Measurements from ENCODE around the gene PGLYRP2.

Gene PGLYRP2

DNA sequence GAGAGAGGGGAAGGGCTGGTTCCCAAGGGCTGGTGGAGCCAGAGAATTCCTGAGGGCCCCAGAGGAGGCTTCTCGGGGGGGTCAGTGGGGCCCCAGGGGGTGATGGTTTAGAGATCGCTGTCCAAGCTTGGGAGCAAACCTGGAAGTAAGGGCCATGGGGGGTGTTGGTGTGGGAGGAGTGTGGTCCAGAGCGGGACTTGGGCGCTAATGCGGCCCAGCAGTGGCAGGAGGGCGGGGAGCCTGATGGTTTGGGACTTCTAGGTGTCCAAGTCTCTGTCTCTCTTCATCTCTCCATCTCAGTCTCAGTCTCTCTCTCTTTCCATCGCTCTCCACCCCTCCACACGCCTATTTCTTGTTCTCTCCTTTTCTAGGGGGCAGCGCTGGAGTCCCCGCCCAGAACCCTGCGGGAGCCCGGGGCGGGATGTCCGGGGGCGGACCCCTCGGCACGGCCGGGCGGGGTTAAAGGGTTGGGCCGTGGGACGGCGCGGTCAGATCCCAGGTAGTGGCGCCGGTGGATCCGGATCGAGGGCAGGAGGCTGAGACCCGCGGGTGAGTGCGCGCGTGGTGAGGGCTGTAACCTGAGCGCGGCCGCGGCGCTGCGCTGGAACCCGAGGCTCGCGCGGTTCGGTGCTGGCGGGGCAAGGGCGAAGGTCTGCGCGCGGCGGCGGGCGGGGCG is 28.9 kb upstream of the PGLYRP2 start, which contains the start of gene CYP4F22:
Gene CYP4F22, plus strand, starts transcription at position 491 of the 676 bp plus-strand sequence. CDS start 16,812 bp downstream, outside the sequence.
- Histone ChIP-seq H3K4me1 (ENCODE audit: control insufficient read depth in 1 of 2, insufficient read depth in 2 of 2, low read length in 2 of 2) (no peaks in the 10 kb centered on the region), H3K36me3 (ENCODE audit: control insufficient read depth in 1 of 2, insufficient read depth in 2 of 2, low read length in 2 of 2) (no peaks in the 10 kb centered on the region), H3K4me3 (ENCODE audit: low read depth in 1 of 2, low read length in 2 of 2) (no peak within 1 kb of the TSS), H3K27ac (ENCODE audit: low read depth, low read length) (no peak within 1 kb of the TSS), H3K9me3 (ENCODE audit: control insufficient read depth in 1 of 2, low read length in 2 of 2) (no peaks in the 10 kb centered on the region), H3K27me3 (ENCODE audit: control insufficient read depth in 1 of 2, insufficient read depth in 2 of 2, low read length in 2 of 2) (peaks cover 28 to 32% of the 10 kb centered on the region in 2 donors), H3K9ac (ENCODE audit: low read depth in 1 of 2, low read length in 2 of 2) (no peak within 1 kb of the TSS)

DNA sequence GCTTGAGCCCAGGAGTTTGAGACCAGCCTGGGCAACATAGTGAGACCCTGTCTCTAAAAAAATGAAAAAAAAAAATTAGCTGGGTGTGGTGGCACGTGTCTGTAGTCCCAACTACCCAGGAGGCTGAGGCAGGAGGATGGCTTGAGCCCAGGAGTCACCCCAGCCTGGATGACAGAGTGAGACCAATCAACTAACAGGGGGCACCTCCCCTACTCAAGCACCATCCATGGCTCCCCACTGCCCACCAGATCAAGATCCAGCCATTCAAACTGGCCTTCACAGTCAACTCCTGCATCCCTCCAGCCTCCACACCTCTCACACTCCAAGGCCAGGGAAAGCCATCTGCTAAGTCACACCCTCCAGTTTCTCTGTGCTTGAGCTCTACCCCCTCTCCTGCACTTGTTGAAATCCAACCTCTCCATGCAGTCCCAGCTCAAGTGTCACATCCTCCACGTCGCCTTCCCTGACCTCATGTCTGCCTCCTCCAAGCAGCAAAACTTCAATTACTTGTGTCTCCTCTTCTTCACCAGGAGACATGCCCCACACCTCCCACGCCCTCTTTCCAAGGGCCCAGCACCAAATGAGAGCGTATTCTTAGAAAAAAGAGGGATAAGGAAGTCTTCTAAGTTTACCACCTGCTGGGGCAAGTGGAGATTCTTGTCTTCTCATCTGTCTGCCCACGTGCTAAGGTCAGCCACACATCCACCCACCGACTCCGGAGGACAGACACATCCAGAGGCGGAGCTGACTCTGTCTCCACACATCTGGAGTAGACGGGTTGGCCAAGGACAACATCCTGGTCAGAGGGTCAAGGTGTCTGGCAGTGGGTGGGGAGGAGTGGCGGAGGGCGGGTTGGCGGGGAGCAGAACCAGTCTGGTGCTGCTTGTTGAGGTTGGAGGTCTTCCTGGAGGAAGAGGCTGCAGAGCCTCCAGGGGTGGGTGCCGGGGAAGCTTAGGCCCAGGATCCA is 28.1 kb upstream of the PGLYRP2 start:
- Histone ChIP-seq H3K27me3 (ENCODE audit: control insufficient read depth in 1 of 2, insufficient read depth in 2 of 2, low read length in 2 of 2) (peaks cover 28 to 32% of the 10 kb centered on the region in 2 donors), H3K9me3 (ENCODE audit: control insufficient read depth in 1 of 2, low read length in 2 of 2) (no peaks in the 10 kb centered on the region), H3K36me3 (ENCODE audit: control insufficient read depth in 1 of 2, insufficient read depth in 2 of 2, low read length in 2 of 2) (no peaks in the 10 kb centered on the region), H3K4me1 (ENCODE audit: control insufficient read depth in 1 of 2, insufficient read depth in 2 of 2, low read length in 2 of 2) (no peaks in the 10 kb centered on the region), H3K27ac (ENCODE audit: low read depth, low read length) (no peak overlapping the region), H3K9ac (ENCODE audit: low read depth in 1 of 2, low read length in 2 of 2) (no peak overlapping the region), H3K4me3 (ENCODE audit: low read depth in 1 of 2, low read length in 2 of 2) (no peak overlapping the region)

DNA sequence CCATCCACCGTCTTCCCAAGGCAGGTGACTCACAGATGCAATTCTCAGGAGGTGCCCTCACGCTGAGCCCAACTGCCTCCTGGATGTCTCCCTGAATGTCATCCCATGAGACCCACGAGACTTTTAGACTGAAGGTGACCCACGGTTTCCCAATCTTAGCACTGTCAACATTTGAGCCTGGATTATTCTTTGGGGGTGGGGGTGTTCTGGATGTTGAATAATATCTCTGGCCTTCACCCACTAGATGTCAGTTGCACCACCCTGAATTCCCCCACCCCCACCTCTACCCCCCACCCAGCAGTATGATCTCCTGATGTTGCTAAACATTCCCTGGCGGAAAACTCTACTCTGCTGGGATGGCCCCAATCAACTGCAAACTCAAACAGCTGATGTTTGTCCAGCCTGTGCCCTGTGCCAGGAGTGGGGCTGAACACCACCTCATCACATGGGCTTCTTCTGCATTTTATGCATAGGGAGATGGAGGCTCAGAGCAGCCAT is 26.8 kb upstream of the PGLYRP2 start:
- peaks cover 27 to 28% of the 10 kb centered on the region in 2 donors for H3K27me3 ChIP-seq (ENCODE audit: control insufficient read depth in 1 of 2, insufficient read depth in 2 of 2, low read length in 2 of 2)
- H3K9ac ChIP-seq (ENCODE audit: low read depth in 1 of 2, low read length in 2 of 2), result no peak overlapping the region
- no peak overlapping the region for H3K4me3 ChIP-seq (ENCODE audit: low read depth in 1 of 2, low read length in 2 of 2)
- H3K4me1 ChIP-seq (ENCODE audit: control insufficient read depth in 1 of 2, insufficient read depth in 2 of 2, low read length in 2 of 2), result no peaks in the 10 kb centered on the region
- no peak overlapping the region for H3K27ac ChIP-seq (ENCODE audit: low read depth, low read length)
- no peaks in the 10 kb centered on the region for H3K9me3 ChIP-seq (ENCODE audit: control insufficient read depth in 1 of 2, low read length in 2 of 2)
- no peaks in the 10 kb centered on the region for H3K36me3 ChIP-seq (ENCODE audit: control insufficient read depth in 1 of 2, insufficient read depth in 2 of 2, low read length in 2 of 2)

DNA sequence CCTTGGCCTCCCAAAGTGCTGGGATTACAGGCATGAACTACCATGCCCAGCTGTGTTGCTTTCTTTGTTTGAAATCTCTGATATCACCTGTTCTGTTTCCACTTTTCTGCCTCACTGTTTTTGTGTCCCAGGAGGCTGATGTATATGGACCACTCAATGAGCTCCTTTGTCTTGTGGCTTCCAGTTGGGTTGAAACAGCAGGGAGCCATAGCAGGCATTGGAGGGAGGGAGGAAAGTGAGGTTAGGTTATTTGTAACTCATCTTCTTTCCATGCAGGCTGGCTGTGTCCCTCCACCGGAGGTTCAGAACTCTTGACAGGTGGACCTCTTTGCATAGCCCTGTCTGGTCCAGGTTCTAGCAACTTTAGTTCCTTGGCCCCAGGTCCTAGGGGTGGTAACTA is 23.0 kb upstream of the PGLYRP2 start:
- H3K9me3 ChIP-seq (ENCODE audit: control insufficient read depth in 1 of 2, low read length in 2 of 2), result no peaks in the 10 kb centered on the region
- H3K9ac ChIP-seq (ENCODE audit: low read depth in 1 of 2, low read length in 2 of 2), result no peak overlapping the region
- H3K36me3 ChIP-seq (ENCODE audit: control insufficient read depth in 1 of 2, insufficient read depth in 2 of 2, low read length in 2 of 2), result no peaks in the 10 kb centered on the region
- H3K4me1 ChIP-seq (ENCODE audit: control insufficient read depth in 1 of 2, insufficient read depth in 2 of 2, low read length in 2 of 2), result no peaks in the 10 kb centered on the region
- H3K27ac ChIP-seq (ENCODE audit: low read depth, low read length), result no peak overlapping the region
- no peak overlapping the region for H3K4me3 ChIP-seq (ENCODE audit: low read depth in 1 of 2, low read length in 2 of 2)
- peaks cover 2 to 10% of the 10 kb centered on the region in 2 donors for H3K27me3 ChIP-seq (ENCODE audit: control insufficient read depth in 1 of 2, insufficient read depth in 2 of 2, low read length in 2 of 2)

DNA sequence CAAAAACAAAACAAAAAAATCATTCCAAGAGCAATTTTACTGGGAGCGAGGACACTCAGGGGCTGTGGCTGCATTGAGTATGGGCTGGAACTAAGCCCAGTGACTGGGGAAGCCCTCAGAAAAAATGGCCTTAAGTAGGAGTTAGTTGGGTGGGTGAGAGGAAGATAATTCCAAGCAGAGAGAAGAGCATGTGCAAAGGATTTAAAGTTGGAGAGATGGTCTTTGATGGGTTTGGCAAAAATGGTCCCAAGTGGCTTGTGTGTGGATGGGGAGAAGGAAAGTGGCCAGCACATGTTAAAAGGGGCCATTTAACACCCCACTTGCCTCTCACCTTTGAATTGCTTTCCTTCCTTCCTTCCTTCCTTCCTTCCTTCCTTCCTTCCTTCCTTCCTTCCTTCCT is 22.3 kb upstream of the PGLYRP2 start:
- no peak overlapping the region for H3K9ac ChIP-seq (ENCODE audit: low read depth in 1 of 2, low read length in 2 of 2)
- H3K4me1 ChIP-seq (ENCODE audit: control insufficient read depth in 1 of 2, insufficient read depth in 2 of 2, low read length in 2 of 2), result no peaks in the 10 kb centered on the region
- no peaks in the 10 kb centered on the region for H3K9me3 ChIP-seq (ENCODE audit: control insufficient read depth in 1 of 2, low read length in 2 of 2)
- H3K36me3 ChIP-seq (ENCODE audit: control insufficient read depth in 1 of 2, insufficient read depth in 2 of 2, low read length in 2 of 2), result no peaks in the 10 kb centered on the region
- no peak overlapping the region for H3K27ac ChIP-seq (ENCODE audit: low read depth, low read length)
- H3K27me3 ChIP-seq (ENCODE audit: control insufficient read depth in 1 of 2, insufficient read depth in 2 of 2, low read length in 2 of 2), result peaks cover 0 to 7% of the 10 kb centered on the region in 2 donors
- no peak overlapping the region for H3K4me3 ChIP-seq (ENCODE audit: low read depth in 1 of 2, low read length in 2 of 2)

DNA sequence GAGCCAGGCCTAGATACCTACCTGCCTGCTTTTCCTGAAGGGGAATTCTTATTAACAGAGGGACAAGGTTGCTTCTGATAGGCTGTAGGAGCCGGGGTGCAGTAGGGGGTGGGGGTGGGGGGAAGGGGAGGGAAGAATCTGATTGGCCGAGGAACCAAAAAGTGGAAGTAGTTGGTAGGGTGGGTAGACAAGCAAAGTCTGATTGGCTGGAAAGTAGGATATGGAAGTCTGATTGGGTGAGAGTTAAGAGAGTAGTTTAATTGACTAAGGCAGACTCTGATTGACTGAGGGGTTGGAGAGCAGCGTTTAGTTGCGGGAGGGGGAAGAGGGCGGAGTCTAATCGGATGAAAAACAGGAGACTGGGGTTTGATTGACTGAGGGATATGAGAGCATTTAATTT is 19.6 kb upstream of the PGLYRP2 start:
- no peak overlapping the region for H3K9ac ChIP-seq (ENCODE audit: low read depth in 1 of 2, low read length in 2 of 2)
- H3K36me3 ChIP-seq (ENCODE audit: control insufficient read depth in 1 of 2, insufficient read depth in 2 of 2, low read length in 2 of 2), result no peaks in the 10 kb centered on the region
- no peak overlapping the region for H3K27ac ChIP-seq (ENCODE audit: low read depth, low read length)
- H3K4me1 ChIP-seq (ENCODE audit: control insufficient read depth in 1 of 2, insufficient read depth in 2 of 2, low read length in 2 of 2), result no peaks in the 10 kb centered on the region
- no peaks in the 10 kb centered on the region for H3K9me3 ChIP-seq (ENCODE audit: control insufficient read depth in 1 of 2, low read length in 2 of 2)
- no peaks in the 10 kb centered on the region for H3K27me3 ChIP-seq (ENCODE audit: control insufficient read depth in 1 of 2, insufficient read depth in 2 of 2, low read length in 2 of 2)
- H3K4me3 ChIP-seq (ENCODE audit: low read depth in 1 of 2, low read length in 2 of 2), result no peak overlapping the region

DNA sequence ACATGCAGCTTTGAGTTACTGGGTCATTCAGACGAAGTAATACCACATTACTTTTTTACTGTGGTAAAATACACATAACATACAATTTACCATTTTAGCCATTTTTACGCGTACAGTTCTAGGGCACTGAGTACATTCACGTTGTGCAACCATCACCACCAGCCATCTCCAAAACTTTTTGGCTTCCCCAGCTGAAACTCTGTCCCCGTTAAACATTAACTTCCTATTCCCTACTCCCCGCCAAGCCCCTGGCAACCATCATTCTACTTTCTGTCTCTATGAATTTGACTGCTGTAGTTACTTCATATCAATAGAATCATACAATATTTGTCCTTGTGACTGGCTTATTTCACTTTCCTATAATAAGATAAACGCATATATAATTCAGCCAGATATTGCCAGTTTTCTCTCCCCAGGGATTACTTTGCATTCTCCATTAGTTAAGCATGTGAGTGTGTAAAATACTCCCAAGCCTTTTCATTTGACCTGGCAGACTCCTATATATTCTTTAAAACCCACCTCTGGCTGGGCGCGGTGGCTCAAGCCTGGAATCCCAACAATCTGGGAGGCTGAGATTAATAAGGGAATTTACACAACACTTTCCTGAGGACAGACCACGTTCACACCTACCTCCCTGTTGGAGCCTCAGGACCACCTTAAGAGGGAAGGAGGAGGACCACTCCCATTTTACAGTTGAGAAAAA is 19.0 kb upstream of the PGLYRP2 start:
- Histone ChIP-seq H3K4me1 (ENCODE audit: control insufficient read depth in 1 of 2, insufficient read depth in 2 of 2, low read length in 2 of 2) (no peaks in the 10 kb centered on the region), H3K4me3 (ENCODE audit: low read depth in 1 of 2, low read length in 2 of 2) (no peak overlapping the region), H3K27ac (ENCODE audit: low read depth, low read length) (no peak overlapping the region), H3K27me3 (ENCODE audit: control insufficient read depth in 1 of 2, insufficient read depth in 2 of 2, low read length in 2 of 2) (no peaks in the 10 kb centered on the region), H3K9ac (ENCODE audit: low read depth in 1 of 2, low read length in 2 of 2) (no peak overlapping the region), H3K36me3 (ENCODE audit: control insufficient read depth in 1 of 2, insufficient read depth in 2 of 2, low read length in 2 of 2) (no peaks in the 10 kb centered on the region), H3K9me3 (ENCODE audit: control insufficient read depth in 1 of 2, low read length in 2 of 2) (no peaks in the 10 kb centered on the region)

DNA sequence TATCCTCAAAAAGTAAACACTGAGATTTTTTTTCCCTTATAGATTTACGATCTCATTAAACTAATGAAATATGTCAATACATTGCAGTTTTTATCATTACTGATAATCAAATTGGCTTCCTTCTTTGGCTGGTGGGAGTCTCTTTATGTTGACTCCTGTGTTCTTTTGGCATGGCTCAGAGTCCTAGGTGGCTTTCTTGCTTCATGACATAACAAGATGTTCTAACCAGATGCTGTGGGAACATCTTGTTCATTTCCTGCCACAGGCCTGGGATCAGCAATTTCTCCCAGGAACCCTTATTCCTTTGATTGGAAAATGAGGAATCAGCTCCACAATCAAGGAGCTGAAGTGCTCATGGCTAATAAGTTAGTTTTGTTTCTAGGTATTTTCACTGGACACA is 15.8 kb upstream of the PGLYRP2 start:
- Histone ChIP-seq H3K36me3 (ENCODE audit: control insufficient read depth in 1 of 2, insufficient read depth in 2 of 2, low read length in 2 of 2) (no peaks in the 10 kb centered on the region), H3K9ac (ENCODE audit: low read depth in 1 of 2, low read length in 2 of 2) (no peak overlapping the region), H3K27ac (ENCODE audit: low read depth, low read length) (no peak overlapping the region), H3K4me1 (ENCODE audit: control insufficient read depth in 1 of 2, insufficient read depth in 2 of 2, low read length in 2 of 2) (no peaks in the 10 kb centered on the region), H3K27me3 (ENCODE audit: control insufficient read depth in 1 of 2, insufficient read depth in 2 of 2, low read length in 2 of 2) (no peaks in the 10 kb centered on the region), H3K9me3 (ENCODE audit: control insufficient read depth in 1 of 2, low read length in 2 of 2) (no peaks in the 10 kb centered on the region), H3K4me3 (ENCODE audit: low read depth in 1 of 2, low read length in 2 of 2) (no peak overlapping the region)

DNA sequence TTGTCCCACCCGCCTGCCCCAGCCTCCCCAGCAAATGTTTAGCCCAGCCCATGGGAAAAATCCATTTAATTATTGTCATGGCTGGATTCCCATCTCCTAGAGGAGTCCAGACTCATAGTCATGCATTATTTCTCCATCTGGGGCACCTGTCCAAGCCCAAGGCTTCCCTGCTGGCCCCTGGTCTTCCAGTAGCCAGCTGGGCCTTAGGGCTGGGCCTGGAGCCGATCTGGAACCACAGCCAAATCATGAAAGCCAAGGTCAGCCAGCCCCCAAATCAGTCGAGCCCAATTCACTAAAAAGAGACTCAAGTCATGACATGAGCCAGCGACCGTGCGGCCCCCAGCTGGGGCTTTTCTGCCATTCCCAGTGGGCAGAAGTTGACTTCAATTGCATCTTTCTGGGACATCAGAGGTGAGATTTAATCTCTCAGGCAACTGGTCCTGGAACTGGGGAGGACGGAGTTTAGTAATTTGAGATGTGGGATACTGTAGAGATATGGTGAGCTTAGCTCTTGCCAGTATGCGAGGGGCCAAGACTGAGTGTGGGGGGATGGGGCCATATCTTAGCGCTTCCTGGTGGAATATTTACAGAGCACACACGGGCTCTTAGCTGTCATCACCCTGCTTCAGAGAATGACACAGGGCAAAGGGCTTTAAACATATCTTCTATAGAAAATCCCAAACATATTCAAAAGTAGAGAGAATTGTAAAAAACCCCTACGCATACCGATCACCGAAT is 9.4 kb upstream of the PGLYRP2 start:
- Histone ChIP-seq H3K4me1 (ENCODE audit: control insufficient read depth in 1 of 2, insufficient read depth in 2 of 2, low read length in 2 of 2) (no peaks in the 10 kb centered on the region), H3K36me3 (ENCODE audit: control insufficient read depth in 1 of 2, insufficient read depth in 2 of 2, low read length in 2 of 2) (no peaks in the 10 kb centered on the region), H3K4me3 (ENCODE audit: low read depth in 1 of 2, low read length in 2 of 2) (no peak overlapping the region), H3K27ac (ENCODE audit: low read depth, low read length) (no peak overlapping the region), H3K27me3 (ENCODE audit: control insufficient read depth in 1 of 2, insufficient read depth in 2 of 2, low read length in 2 of 2) (no peaks in the 10 kb centered on the region), H3K9me3 (ENCODE audit: control insufficient read depth in 1 of 2, low read length in 2 of 2) (no peaks in the 10 kb centered on the region), H3K9ac (ENCODE audit: low read depth in 1 of 2, low read length in 2 of 2) (no peak overlapping the region)

Measured in duodenal mucosa (tissue), 2 donors.